Stimulated activated CD8-positive, alpha-beta memory T cell treated with anti-CD3 and anti-CD28 coated beads, Interleukin-15, amount 100 ng/mL, for 24 hours (primary cell): ENCODE results near the gene LIPA.
"Not testable (repeated sequence)": the region's sequence is repeated elsewhere in the genome, so short reads cannot be mapped to it uniquely, and the experiment has no call there.

Experiments
- DNase-seq: peaks from one replicate; pipeline ENCODE4 v3.0.0-alpha.2; 2020; ENCODE audit warnings: low read depth

Gene LIPA

GRCh38 chr10:89207801-89208551 lies 43.6 kb downstream of the LIPA start:
- DNase-seq, result no peak

- no peak for DNase-seq
Observed at GRCh38 chr10:89207181-89207800, 44.3 kb downstream of the LIPA start, which contains the start of gene CH25H. Gene CH25H (minus strand): TSS chr10:89207317. CDS start chr10:89207292, 25 bp downstream.

GRCh38 chr10:89206402-89207180 lies 45.0 kb downstream of the LIPA start:
- DNase-seq, result no peak

- DNase-seq, result no peak
Observed at GRCh38 chr10:89204621-89205185, 46.9 kb downstream of the LIPA start.

DNA sequence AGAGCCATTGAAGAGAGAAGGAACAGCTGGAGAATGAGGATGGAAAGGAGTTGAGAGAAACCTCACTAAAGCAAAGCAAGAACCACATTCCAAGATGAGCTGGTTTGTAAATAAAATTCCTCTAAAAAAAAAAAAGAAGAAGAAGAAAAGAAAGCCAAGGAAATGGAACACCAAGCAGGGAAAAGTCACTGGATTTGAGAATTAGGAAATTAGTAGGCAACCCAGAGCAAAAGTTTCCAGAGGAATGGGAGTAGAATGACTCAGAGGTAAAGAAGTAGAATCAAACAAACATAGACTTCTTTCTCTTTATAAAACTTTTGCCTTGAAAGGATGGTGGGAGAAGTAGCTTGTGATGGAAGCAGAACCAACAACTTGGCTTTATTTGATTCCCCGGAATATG lies 48.3 kb downstream of the LIPA start:
- DNase-seq, result no peak

DNA sequence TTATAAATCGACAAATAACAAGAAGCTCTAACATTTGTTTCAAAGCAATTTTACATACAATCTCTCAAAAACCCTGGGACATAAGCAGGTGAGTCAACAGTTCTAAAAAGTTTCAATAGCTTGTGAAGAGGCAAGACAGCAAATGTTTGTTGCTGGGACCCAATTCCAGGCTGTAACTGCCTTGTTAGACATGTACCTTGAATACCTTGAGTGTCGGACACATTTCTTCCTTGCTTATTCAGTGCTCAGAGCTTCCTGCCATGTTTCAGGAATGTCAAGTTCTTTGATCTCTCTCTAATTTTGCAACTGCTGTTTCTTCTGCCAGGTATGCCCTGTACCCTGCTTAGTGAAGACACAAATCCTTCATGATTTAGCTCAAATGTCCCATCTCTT lies 49.5 kb downstream of the LIPA start:
- DNase-seq, result no peak

DNA sequence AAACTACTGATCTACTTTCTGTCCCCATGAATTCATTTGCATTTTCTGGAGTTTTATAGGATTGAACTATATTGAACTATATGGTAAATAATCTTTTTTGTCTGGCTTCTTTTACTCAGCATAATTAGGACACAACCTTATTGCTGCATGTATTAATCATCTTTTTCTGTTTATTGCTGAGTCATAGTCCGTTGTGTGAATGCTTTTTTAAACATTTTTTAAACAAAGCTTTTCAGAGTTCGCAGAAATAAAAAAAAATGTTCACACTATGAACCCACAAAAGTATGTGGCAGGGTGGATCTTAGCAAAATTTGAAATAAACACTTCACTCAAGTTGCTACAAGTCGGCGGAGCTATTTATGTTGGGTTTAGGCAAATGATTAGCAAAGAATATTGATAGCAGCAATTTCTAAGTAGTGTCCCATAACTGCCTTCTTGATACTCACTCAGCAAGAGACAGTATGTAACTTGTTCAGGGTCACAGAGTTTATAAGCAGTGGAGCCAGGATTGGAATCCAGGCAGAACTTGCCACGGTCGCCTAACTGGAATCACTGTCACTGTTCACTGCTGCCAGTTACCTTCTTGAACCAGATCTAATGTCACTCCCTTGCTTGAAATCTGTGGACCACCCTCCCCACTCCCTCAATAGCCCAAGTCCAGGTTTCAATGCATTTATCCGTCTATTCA lies 50.1 kb downstream of the LIPA start:
- no peak for DNase-seq

- DNase-seq, result no peak
Observed at GRCh38 chr10:89197473-89197872, 54.1 kb downstream of the LIPA start.

DNA sequence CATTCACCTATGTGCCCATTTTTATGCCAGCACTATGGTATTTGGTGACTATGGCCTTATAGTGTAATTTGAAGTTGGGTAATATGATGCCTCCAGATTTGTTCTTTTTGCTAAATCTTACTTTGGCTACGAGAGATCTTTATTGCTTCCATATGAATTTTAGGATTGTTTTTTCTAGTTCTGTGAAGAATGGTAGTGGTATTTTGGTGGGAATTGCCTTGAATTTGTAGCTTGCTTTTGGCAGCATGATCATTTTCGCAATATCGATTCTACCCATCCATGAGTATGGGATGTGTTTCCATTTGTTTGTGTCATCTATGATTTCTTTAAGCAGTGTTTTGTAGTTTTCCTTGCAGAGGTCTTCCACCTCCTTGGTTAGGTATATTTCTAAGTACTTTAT lies 60.3 kb downstream of the LIPA start:
- not testable (repeated sequence) for DNase-seq

DNA sequence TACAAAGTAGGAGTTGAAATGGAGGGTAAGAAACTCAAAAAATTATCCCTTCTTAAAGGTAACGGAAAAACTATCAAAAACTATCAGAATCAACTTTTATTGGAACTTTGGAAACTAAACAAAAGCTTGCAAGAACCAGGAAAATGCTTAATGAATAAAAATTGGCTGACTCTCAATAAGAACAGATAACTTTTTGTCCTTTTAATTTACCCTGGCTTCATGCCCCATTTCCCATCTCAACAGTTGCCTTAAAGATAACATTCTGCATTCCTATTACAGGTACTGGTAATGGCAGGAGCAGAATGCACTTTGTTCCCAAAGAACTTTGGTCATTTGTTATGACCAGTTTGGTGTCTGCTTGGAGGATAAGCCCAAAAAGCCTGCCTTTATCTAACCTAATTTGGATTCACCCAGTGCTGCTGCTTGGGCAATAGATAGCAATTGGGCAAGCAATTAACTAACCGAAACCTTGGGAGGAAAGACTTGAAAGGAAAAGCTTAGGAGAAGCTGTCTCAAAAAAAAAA lies 62.3 kb downstream of the LIPA start:
- DNase-seq, result no peak

DNA sequence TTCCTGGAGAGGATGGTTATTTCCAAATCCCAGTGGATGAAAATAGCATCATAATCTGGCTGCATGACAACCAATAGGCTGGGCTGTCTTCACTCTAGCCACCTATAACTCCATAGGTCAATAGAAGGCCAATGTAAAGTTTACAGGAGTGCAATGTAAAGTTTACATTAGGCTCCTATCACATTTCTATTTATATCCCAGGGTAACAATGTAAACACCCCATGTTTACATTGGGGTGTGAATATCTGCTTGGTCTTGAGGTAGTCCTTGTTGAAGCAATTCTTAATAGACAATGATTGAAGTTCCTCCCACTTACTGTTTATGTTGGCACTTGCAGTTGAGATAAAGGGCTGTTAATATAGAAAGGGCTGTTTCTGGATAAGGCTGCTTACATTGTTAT lies 65.9 kb downstream of the LIPA start:
- DNase-seq, result no peak

- no peak for DNase-seq
Observed at GRCh38 chr10:89184638-89185037, 66.9 kb downstream of the LIPA start.

DNA sequence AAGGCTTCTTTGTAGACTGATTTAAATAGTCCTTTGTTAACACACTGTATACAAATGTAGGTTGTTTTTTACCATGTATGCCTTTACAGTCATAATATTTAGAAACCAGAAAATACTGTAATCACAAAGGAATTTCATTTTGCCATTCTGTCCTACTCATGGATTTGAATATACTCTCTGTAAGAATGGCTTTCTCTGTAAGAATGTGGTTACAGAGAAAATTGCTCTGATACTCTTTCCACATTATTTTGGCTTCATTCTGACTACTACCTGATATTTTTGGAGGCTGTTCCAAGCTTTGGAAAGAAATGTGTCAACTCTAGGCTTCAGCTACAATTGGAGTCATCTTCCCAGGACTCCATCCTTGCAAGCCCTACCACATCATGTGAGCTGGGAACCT lies 68.0 kb downstream of the LIPA start:
- no peak for DNase-seq

GRCh38 chr10:89182894-89183293 lies 68.7 kb downstream of the LIPA start:
- no peak for DNase-seq

DNA sequence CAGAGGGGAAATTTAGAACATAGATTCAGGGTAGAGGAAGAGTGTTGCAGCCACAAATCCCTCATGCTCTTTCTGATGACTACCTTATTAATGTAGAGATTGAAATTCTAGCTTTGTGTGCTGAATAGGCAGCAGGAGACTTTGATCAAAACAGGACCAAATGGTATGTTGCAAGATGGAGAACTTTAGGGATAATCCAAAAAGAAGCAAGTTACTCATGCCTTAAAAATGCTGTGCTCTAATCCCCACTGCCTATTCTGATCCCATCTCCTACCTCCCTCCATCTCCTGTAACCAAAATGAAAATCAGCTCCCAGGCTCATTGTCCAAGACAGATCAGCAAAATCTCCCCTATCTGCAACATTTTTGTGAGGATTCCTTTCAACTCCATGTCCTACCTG lies 75.8 kb downstream of the LIPA start:
- no peak for DNase-seq

DNA sequence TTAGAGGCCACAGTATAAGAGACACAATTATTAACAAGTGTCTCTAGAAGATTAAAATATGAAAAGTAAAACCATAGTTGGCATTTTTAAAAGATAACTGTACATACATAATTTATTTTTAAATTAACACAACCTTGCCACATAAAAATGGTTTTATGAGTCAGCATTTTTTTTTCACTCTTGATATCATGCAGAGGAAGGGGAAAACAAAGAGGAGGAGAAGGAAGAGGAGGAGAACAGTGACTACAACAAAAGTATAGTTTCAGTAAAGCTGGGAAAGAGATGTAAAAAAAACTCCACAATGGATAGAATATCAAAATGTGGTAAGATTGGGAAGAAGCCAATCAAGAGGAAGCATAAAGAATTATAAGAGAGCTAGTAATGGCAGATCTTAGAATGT lies 78.5 kb downstream of the LIPA start:
- no peak for DNase-seq

DNA sequence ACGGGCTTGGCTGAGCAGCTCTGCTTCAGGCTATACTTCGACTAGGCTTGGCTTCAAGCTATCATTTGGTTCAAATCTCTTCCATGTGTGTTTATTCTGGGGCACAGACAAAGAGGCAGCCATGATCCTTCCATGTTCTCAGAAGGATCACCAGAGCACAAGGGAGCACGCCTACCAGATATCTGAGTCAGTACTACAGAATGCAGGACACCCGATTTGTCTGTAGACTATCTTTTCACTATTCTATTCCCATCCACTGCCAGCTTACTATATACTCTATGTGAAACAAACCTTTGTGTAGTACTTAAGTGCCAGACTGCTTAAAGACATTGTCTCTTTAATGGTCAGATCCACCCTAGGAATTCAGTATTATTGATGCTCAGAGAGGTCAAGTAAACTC lies 79.6 kb downstream of the LIPA start:
- no peak for DNase-seq

DNA sequence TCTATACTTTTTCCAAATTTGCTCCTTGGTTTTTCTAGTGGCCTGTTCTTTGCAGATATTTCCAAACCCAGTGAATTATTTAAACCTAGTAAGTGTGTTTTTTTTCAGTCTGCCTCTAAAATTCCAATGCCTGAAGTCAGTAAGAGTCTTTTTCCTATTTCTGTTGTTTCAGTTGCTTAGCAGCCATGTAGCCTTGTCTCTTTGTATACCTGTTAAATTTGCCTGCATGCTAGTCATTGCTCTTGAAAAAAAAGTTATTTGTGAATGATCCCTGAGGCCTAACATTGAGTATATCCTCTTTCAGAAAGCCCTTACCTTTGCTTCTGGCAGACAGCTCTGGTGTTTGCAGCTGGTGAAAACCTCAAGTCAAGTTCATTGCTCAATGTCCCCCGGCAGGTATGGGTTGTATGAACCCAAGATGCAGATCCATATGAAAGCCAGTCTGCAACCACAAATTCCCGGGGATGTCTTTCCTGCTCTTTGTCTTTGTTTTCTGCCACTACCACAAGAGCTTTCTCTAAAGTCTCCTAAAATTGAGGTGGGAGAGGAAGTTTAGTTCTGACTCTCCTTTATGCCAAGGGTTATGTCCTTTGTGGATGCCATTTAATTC lies 80.2 kb downstream of the LIPA start:
- DNase-seq, result no peak

DNA sequence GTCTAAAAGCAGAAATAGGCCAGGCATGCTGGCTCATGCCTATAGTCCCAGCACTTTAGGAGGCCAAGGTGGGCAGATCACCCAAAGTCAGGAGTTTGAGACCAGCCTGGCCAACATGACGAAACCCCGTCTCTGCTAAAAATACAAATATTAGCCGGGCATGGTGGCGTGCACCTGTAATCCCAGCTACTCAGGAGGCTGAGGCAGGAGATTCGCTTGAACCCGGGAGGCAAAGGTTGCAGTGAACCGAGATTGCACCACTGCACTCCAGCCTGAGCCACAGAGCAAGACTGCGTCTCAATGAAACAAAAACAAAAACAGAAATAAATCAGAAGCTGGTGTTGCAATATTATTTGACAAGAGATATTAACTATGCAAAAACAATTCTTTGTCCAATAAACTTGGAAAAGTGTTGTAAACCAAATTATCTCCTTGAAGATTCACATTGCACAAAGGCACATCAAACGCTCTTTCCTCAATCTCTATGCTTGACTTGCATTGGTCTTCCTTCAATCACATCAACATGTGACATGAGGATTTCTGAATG lies 83.1 kb downstream of the LIPA start:
- not testable (repeated sequence) for DNase-seq

DNA sequence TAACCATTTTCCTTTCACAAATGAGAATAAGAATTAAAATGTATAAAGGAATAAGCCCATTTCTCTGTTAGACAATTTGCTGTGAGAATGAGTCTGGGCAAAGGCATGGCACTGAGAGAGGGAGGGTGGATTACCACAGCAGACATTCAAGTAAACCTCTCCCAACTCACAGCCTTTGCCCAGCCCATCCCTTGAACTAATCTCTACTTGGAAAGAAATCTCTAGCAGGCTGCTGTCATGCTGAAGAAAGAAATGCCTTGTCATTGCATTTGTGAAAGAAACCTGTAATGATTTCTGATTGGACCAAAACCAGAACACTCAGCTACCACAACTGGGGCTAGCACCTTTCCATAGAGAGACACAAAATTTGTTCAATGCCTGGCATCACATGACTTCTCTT lies 83.7 kb downstream of the LIPA start:
- no peak for DNase-seq

- no peak for DNase-seq
Observed at GRCh38 chr10:89165923-89166322, 85.7 kb downstream of the LIPA start.
